Fibroblast of villous mesenchyme (primary cell): ENCODE data around the gene VNN1. TPM values are rescaled to one million over a fixed set of nuclear protein-coding genes. Genes with fewer than 3 reads are reported as not detected.

ENCODE experiments used
- DNase-seq: peaks from one replicate; pipeline ENCODE4 v3.0.0-alpha.2; 2010; ENCODE audit warnings: low read depth
- H3K4me3 ChIP-seq: 2 replicates; pipeline ENCODE4 v1.5.1; 2011; ENCODE audit warnings: low read depth, mild to moderate bottlenecking, low read length
- total RNA-seq: library from RNA; depleted of rRNA; stranded (reverse); fragments of >200 nt; gene quantifications from 2 replicates; pipeline ENCODE4 v1.2.3, GENCODE V29; 2012
- TF ChIP-seq, protein P1 (sequence below): IDR thresholded peaks from 2 replicates; pipeline ENCODE4 v1.5.1; 2012; ENCODE audit warnings: low read depth, mild to moderate bottlenecking, low read length; ENCODE audit not compliant: insufficient read depth

VNN1 gene
- total RNA-seq, 1 donor, result under 0.01 TPM

DNA sequence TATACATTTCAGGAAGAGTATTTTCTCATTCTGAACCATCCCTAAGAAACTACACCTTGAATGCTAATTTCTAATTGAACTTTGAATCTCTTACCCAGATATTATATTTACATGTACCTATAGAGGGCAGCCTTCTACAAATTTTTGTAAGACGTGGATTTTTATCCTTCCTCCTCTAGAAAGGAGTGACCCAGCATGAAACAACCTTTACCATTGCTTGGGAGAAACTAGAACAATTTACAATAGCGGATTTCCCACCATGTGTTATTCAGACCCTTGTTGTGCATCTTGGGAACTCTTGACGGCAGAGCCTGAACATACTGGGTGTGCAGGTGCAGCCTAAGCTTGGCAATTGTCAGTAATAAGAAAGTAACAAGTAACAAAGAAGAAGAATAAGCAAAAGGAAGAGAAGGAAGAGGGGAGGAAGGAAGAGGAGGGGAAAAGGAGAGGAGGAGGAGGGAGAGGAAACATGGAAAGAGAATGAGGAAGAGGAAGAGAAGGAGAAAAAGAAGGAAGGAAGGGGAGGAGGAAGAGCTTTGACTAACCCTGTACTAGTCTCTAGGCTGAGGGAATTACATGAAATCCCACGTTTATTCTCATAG lies 44.1 kb downstream of the VNN1 start:
- TF ChIP-seq, protein P1, sequence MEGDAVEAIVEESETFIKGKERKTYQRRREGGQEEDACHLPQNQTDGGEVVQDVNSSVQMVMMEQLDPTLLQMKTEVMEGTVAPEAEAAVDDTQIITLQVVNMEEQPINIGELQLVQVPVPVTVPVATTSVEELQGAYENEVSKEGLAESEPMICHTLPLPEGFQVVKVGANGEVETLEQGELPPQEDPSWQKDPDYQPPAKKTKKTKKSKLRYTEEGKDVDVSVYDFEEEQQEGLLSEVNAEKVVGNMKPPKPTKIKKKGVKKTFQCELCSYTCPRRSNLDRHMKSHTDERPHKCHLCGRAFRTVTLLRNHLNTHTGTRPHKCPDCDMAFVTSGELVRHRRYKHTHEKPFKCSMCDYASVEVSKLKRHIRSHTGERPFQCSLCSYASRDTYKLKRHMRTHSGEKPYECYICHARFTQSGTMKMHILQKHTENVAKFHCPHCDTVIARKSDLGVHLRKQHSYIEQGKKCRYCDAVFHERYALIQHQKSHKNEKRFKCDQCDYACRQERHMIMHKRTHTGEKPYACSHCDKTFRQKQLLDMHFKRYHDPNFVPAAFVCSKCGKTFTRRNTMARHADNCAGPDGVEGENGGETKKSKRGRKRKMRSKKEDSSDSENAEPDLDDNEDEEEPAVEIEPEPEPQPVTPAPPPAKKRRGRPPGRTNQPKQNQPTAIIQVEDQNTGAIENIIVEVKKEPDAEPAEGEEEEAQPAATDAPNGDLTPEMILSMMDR, result peak; percentile 41
- peak; percentile 46 for DNase-seq
- H3K4me3 ChIP-seq, result no peak overlapping the region

DNA sequence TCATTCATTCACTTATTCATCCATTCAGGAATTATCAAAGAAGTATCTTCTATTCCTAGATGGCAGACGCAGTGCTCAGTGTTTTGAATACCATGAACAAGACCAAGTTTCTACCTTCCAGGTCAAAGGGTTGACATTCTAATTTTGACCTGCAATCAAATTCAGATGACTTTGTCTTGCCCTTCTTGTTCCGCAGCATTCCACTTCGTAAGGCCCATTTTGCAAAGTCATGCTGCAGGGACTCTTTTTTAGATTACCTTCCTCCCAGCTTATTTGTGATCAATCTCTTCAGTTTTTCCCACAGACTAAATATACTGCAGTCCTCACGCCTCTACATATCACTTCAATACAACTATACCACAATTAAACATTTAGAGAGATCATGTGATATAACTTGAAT lies 47.7 kb downstream of the VNN1 start:
- TF ChIP-seq, protein P1, result no peak
- no peak overlapping the region for H3K4me3 ChIP-seq
- no peak for DNase-seq

DNA sequence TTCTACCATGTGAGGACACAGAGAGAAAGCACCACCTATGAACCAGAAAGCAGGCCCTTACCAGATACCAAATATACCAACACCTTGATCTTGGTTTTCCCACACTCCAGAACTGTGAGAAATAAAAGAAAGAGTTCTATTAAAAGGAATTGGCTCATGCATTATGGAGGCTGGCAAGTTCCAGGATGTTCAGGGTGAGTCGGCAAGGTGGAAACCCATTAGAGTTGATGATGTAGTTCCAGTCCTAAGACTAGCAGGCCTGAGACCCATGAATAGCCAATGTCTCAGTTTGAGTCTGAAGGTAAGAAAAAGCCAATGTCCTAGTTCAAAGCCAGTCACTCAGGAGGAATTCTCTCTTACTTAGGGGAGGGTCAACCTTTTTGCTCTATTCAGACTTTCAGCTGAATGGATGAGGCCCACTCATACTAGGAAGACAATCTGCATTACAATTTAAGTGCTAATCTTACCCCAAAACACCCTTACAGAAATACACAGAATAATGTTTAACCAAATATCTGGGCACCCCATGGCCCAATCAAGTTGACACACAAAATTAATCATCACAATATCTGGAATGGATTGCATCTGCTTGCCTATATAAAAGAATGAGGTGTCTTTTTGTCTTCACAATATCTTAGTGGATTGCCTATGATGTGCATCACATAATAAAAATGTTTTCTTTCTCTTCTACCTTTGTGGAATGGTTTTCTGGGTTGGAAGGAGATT lies 49.4 kb downstream of the VNN1 start:
- TF ChIP-seq, protein P1, result no peak
- H3K4me3 ChIP-seq, result no peak overlapping the region
- DNase-seq, result no peak

DNA sequence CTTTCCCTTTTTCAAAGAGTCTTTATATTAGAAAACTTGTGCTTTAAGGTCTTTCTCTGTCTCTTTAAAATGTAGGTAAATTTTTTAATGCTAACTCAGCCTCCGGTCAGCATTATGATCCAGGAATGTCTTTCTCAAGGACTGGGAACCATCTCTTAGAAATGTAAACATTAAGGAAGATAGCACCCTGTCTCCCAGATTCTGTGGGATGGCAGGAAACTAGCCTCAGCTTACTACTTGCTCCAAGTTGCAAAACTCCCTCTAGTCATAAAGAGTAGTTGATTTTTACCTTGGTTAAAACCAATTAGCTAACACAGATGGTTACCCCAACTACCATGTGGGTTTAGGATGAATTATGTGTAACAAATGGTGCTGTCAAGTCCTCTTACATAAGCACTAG lies 50.2 kb downstream of the VNN1 start:
- TF ChIP-seq, protein P1, result no peak
- H3K4me3 ChIP-seq, result no peak overlapping the region
- peak; percentile 16 for DNase-seq

DNA sequence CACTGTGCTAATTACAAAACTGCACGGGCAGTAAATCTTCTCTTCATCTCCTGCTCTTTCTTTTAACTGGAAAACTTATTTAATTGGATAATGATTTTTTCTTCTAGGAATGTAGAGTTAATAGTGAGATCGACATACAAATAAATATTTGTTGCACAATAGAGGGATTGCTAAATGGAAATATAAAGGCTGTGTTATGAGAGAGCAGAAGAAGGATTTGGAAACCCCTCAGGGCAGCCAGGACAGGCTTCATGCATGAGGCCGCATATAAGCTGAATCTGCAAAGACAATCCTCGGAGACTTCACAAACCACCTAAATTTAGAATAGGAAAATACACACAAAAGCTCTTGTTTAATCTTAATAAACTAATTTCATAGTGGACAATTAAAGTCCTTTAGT lies 51.9 kb downstream of the VNN1 start:
- H3K4me3 ChIP-seq, result no peak overlapping the region
- DNase-seq, result no peak
- TF ChIP-seq, protein P1, result no peak

DNA sequence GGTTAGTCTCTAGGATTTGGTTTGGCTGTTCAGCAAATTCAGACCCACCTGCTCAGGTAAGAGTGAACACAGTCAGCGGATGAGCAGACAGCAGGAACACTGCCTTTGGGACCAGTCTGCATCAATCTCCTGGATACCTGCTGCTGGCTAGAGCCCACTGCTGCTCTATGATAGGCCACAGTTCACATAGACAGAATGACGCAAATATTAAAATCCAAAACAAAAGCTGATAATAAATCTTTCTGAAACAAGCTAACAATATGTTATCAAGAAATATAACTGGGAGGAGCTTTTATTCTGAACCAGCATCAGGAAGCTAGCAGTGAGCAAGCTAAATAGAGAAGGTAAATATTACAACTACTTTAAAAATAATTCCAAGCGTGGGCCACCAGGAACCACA lies 54.8 kb downstream of the VNN1 start, which contains the start of gene TAAR1:
TSS of gene TAAR1 (minus strand) at position 101 of the 400 bp plus-strand sequence. CDS start 13,179 bp downstream, outside the sequence.
- TF ChIP-seq, protein P1, result no peak
- no peak for DNase-seq

More for the DNA sequence above, 54.8 kb downstream of the VNN1 start, which contains the start of gene TAAR1:
- H3K4me3 ChIP-seq, result no peak within 1 kb of the TSS
